Sigmoid colon (tissue), 4 donors: ENCODE results near the gene MARCHF7.

Experiments used
- CTCF ChIP-seq, 4 experiments: fragments of 450-650 bp in 3 of 4; fragments of 200-600 bp in 1 of 4; IDR thresholded peaks; one replicate each; pipeline ENCODE4 v1.5.1; 2016 to 2019; ENCODE audit warnings: antibody characterized with exemption in 4 of 4, mild to moderate bottlenecking in 3 of 4, moderate library complexity in 2 of 4
- EP300 ChIP-seq, 4 donors: sonication (generic); formaldehyde crosslinking; IDR thresholded peaks; one replicate each; pipeline ENCODE4 v1.6.1; 2017; ENCODE audit warnings: antibody characterized with exemption in 4 of 4
- POLR2A ChIP-seq, 2 donors: fragments of 450-650 bp; IDR thresholded peaks; one replicate each; pipeline ENCODE4 v1.6.1; 2016; ENCODE audit warnings: antibody characterized with exemption in 2 of 2, mild to moderate bottlenecking in 2 of 2, moderate library complexity in 2 of 2
- POLR2AphosphoS5 ChIP-seq, 4 donors: sonication (generic); formaldehyde crosslinking; IDR thresholded peaks; one replicate each; pipeline ENCODE4 v1.6.1; 2017; ENCODE audit warnings: antibody characterized with exemption in 4 of 4

GRCh38 chr2:159680692-159681091, 31.6 kb upstream of the MARCHF7 start:
- TF ChIP-seq POLR2A (IDR thresholded peaks at IDR 0.05): no peak
- no peak for TF ChIP-seq EP300 (IDR thresholded peaks at IDR 0.05)
- TF ChIP-seq CTCF (IDR thresholded peaks at IDR 0.05): no peak
- TF ChIP-seq POLR2AphosphoS5 (IDR thresholded peaks at IDR 0.05): no peak
